CD14-positive monocyte (primary cell): ENCODE data around the gene SFMBT2. TPM values are rescaled to one million over a fixed set of nuclear protein-coding genes. Genes with fewer than 3 reads are reported as not detected.
A peak's percentile ranks its signal among the peaks of the same experiment; 100 is the strongest.

ENCODE experiments used
- DNase-seq, 3 donors: peaks; one replicate each; pipeline ENCODE4 v3.0.0-alpha.2; 2011 to 2022
- H2AFZ ChIP-seq: 2 replicates; pipeline ENCODE4 v1.6.0; 2012; ENCODE audit warnings: mild to moderate bottlenecking, low read depth, low read length, inconsistent platforms; ENCODE audit not compliant: insufficient read depth, poor library complexity, severe bottlenecking
- H3K27ac ChIP-seq, 2 donors: 1 replicate in 1 of 2; 2 replicates in 1 of 2; pipeline ENCODE4 v1.5.1; 2012 to 2013; ENCODE audit warnings: low read length in 2 of 2, control low read depth in 1 of 2, inconsistent platforms in 1 of 2, low read depth in 1 of 2, mild to moderate bottlenecking in 1 of 2
- H3K27me3 ChIP-seq, 2 donors: one replicate each; pipeline versions ENCODE4 v1.6.0 to v1.6.1; 2011 to 2013; ENCODE audit warnings: low read length in 2 of 2; ENCODE audit not compliant: control insufficient read depth in 2 of 2, insufficient read depth in 2 of 2
- H3K36me3 ChIP-seq, 2 donors: replicated peaks in 1 of 2; 1 replicate in 1 of 2; 2 replicates in 1 of 2; pipeline versions ENCODE4 v1.5.1 to v1.6.1; 2012 to 2013; ENCODE audit warnings: low read length in 2 of 2, control low read depth in 1 of 2, inconsistent platforms in 1 of 2, mild to moderate bottlenecking in 1 of 2; ENCODE audit not compliant: insufficient read depth in 2 of 2, control insufficient read depth in 1 of 2
- H3K4me1 ChIP-seq, 2 donors: 1 replicate in 1 of 2; 2 replicates in 1 of 2; pipeline versions ENCODE4 v1.5.1 to v1.6.1; 2012 to 2013; ENCODE audit warnings: low read length in 2 of 2, control low read depth in 1 of 2, inconsistent platforms in 1 of 2, mild to moderate bottlenecking in 1 of 2, moderate library complexity in 1 of 2; ENCODE audit not compliant: insufficient read depth in 2 of 2, control insufficient read depth in 1 of 2
- H3K4me2 ChIP-seq: replicated peaks from 2 replicates; pipeline ENCODE3; 2012; ENCODE audit warnings: low read length, moderate library complexity, mild to moderate bottlenecking; ENCODE audit not compliant: poor library complexity, severe bottlenecking; ENCODE audit errors: extremely low read depth
- H3K4me3 ChIP-seq, 3 experiments: fragments of 200-600 bp in 1 of 3; sonication (generic) in 1 of 3; replicated peaks in 1 of 3; 1 replicate in 2 of 3; 2 replicates in 1 of 3; pipeline ENCODE4 v1.5.1; 2011 to 2013; ENCODE audit warnings: low read length in 3 of 3, mild to moderate bottlenecking in 3 of 3, control low read depth in 2 of 3, low read depth in 2 of 3, inconsistent platforms in 1 of 3, moderate library complexity in 1 of 3
- H3K79me2 ChIP-seq: 2 replicates; pipeline ENCODE4 v1.6.0; 2012; ENCODE audit warnings: mild to moderate bottlenecking, control low read depth, inconsistent platforms, low read length, moderate library complexity; ENCODE audit not compliant: insufficient read depth
- H3K9ac ChIP-seq: 2 replicates; pipeline ENCODE4 v1.6.0; 2017; ENCODE audit warnings: low read length, mild to moderate bottlenecking; ENCODE audit not compliant: insufficient read depth, poor library complexity, severe bottlenecking
- H3K9me3 ChIP-seq, 2 donors: replicated peaks in 1 of 2; 1 replicate in 1 of 2; 2 replicates in 1 of 2; pipeline versions ENCODE4 v1.5.1 to v1.6.1; 2012 to 2013; ENCODE audit warnings: low read length in 2 of 2, control low read depth in 1 of 2; ENCODE audit not compliant: control insufficient read depth in 1 of 2, insufficient read depth in 1 of 2
- H4K20me1 ChIP-seq: 2 replicates; pipeline ENCODE4 v1.6.0; 2012; ENCODE audit warnings: mild to moderate bottlenecking, low read length, control low read depth, moderate library complexity; ENCODE audit not compliant: insufficient read depth
- H3K27ac Mint-ChIP-seq, 7 donors: one replicate each; pipeline ENCODE4 v1.8.0; 2020; ENCODE audit warnings: mild to moderate bottlenecking in 7 of 7, mixed read lengths in 7 of 7, moderate library complexity in 6 of 7, inconsistent platforms in 2 of 7
- H3K27me3 Mint-ChIP-seq, 3 donors: one replicate each; pipeline ENCODE4 v1.8.0; 2021 to 2022; ENCODE audit warnings: low read depth in 3 of 3, mild to moderate bottlenecking in 3 of 3, mixed read lengths in 3 of 3, moderate library complexity in 3 of 3, inconsistent platforms in 1 of 3
- H3K36me3 Mint-ChIP-seq, 2 donors: one replicate each; pipeline ENCODE4 v1.8.0; 2020; ENCODE audit warnings: mixed read lengths in 2 of 2, inconsistent platforms in 1 of 2, mild to moderate bottlenecking in 1 of 2
- H3K4me1 Mint-ChIP-seq: one replicate; pipeline ENCODE4 v1.8.0; 2020; ENCODE audit warnings: mild to moderate bottlenecking, mixed read lengths
- H3K4me3 Mint-ChIP-seq, 2 donors: one replicate each; pipeline ENCODE4 v1.8.0; 2020; ENCODE audit warnings: mild to moderate bottlenecking in 2 of 2, mixed read lengths in 2 of 2, moderate library complexity in 1 of 2
- H3K9me3 Mint-ChIP-seq, 7 donors: one replicate each; pipeline ENCODE4 v1.8.0; 2020 to 2022; ENCODE audit warnings: mixed read lengths in 7 of 7, mild to moderate bottlenecking in 6 of 7, moderate library complexity in 6 of 7, inconsistent platforms in 2 of 7
- CTCF ChIP-seq: fragments of 200-600 bp; IDR thresholded peaks from one replicate; pipeline ENCODE4 v1.8.0; 2022; ENCODE audit warnings: antibody characterized with exemption, mild to moderate bottlenecking
- WGBS: methylation state at CpG from one replicate; pipeline ENCODE4 v1.1.5; 2013; ENCODE audit warnings: missing lambda C conversion rate; ENCODE audit not compliant: insufficient coverage; 5-methylcytosine and 5-hydroxymethylcytosine counted together
- intact Hi-C, 2 donors: fragments of 100-400 bp; cut with micrococcal nuclease; formaldehyde crosslinking; loops; one replicate each; pipeline versions ENCODE4 v1.15.0 to v1.15.1; 2023
- polyA plus RNA-seq, 3 donors: library from polyadenylated mRNA; depleted of rRNA in 1 of 3; unstranded in 2 of 3; stranded (reverse) in 1 of 3; fragments of 300-500 nt in 2 of 3; fragments of >200 nt in 1 of 3; fragmentation: Illumina TruSeq in 2 of 3; gene quantifications; 1 replicate in 2 of 3; 2 replicates in 1 of 3; pipeline ENCODE4 v1.2.3, GENCODE V29; 2012 to 2021

The SFMBT2 gene
- polyA plus RNA-seq, 3 donors: 0.53 to 10.9 (median 1.6) TPM

GRCh38 chr10:7157091-7157490 is 253.7 kb downstream of the SFMBT2 start:
- Mint-ChIP-seq H3K36me3 (peaks cover 25 to 26% of the 10 kb centered on the region in 2 donors), H3K27me3 (peaks cover 0 to 1% (median 1%) of the 10 kb centered on the region in 3 donors), H3K4me3 (peak overlapping the region in 1 of 2 donors; percentile 63), H3K4me1 (peaks cover 26% of the 10 kb centered on the region), H3K9me3 (peaks cover 0 to 2% (median 0%) of the 10 kb centered on the region in 7 donors), H3K27ac (peak overlapping the region; percentile 45 to 84 (median 76))
- peaks cover 20 to 33% of the 10 kb centered on the region in 2 donors for H3K36me3 ChIP-seq
- no peak for TF ChIP-seq CTCF
- no peak overlapping the region for H3K9ac ChIP-seq
- H3K27ac ChIP-seq: peak overlapping the region in 1 of 2 donors; percentile 77
- intact Hi-C loops: no loop called here
- peaks cover 14 to 20% of the 10 kb centered on the region in 2 donors for H3K4me1 ChIP-seq
- no peaks in the 10 kb centered on the region for H4K20me1 ChIP-seq
- H3K27me3 ChIP-seq: no peaks in the 10 kb centered on the region
- peak overlapping the region in 1 of 3 experiments; percentile 29 for H3K4me3 ChIP-seq
- H3K9me3 ChIP-seq: no peaks in the 10 kb centered on the region
- DNase-seq: peak; percentile 49 to 61 (median 55)
- H2AFZ ChIP-seq: peak overlapping the region; percentile 62
- peak overlapping the region; percentile 53 for H3K4me2 ChIP-seq
- WGBS: no CpG with 5 or more reads among the region's 2 CpGs
- no peaks in the 10 kb centered on the region for H3K79me2 ChIP-seq

- Mint-ChIP-seq H3K36me3 (peaks cover 3 to 5% of the 10 kb centered on the region in 2 donors), H3K27ac (peak overlapping the region in 1 of 7 donors; percentile 13), H3K9me3 (peaks cover 0 to 2% (median 0%) of the 10 kb centered on the region in 7 donors), H3K27me3 (peaks cover 1 to 2% (median 1%) of the 10 kb centered on the region in 3 donors), H3K4me3 (no peak overlapping the region), H3K4me1 (peaks cover 26% of the 10 kb centered on the region)
- H3K79me2 ChIP-seq: no peaks in the 10 kb centered on the region
- intact Hi-C loops: no loop called here
- DNase-seq: peak; percentile 17 to 34 (median 17)
- H4K20me1 ChIP-seq: no peaks in the 10 kb centered on the region
- peaks cover 14 to 20% of the 10 kb centered on the region in 2 donors for H3K4me1 ChIP-seq
- peaks cover 0 to under 1% of the 10 kb centered on the region in 2 donors for H3K36me3 ChIP-seq
- no CpG with 5 or more reads among the region's 1 CpG for WGBS
- no peak overlapping the region for H3K9ac ChIP-seq
- no peak overlapping the region for H3K4me2 ChIP-seq
- no peaks in the 10 kb centered on the region for H3K27me3 ChIP-seq
- no peak for TF ChIP-seq CTCF
- H2AFZ ChIP-seq: no peak overlapping the region
- H3K9me3 ChIP-seq: no peaks in the 10 kb centered on the region
- no peak overlapping the region for H3K4me3 ChIP-seq
- no peak overlapping the region for H3K27ac ChIP-seq
Observed at GRCh38 chr10:7153750-7154149, 257.1 kb downstream of the SFMBT2 start.
